ENCODE data around the gene ALDH1A1. TPM values are rescaled to one million over a fixed set of nuclear protein-coding genes. Genes with fewer than 3 reads are reported as not detected.

The ALDH1A1 gene
- total and polyA plus RNA-seq, 2 donors (not counting 3 experiments of a cell fraction or from before 2014, with no cell fraction given): 91.1 to 287 TPM

- no peaks in the 10 kb centered on the region for H3K27me3 ChIP-seq (ENCODE audit: control insufficient read depth in 2 of 2, insufficient read depth in 2 of 2, low read length in 2 of 2)
- dilution Hi-C loops (cut with MboI; ENCODE audit: extremely low pct_ligation_motif_present, low sequenced_read_pairs): no loop called here
- intact Hi-C loops (cut with micrococcal nuclease): loop anchor here (1.0 to 5.0 kb wide), 9 partner anchors 9 to 635 kb away; no protein-coding TSS in a partner anchor
- peak overlapping the region; percentile 94 for H3K4me2 ChIP-seq (ENCODE audit: insufficient read depth, low read length)
- BruUV-seq (replicated peaks): no TSS peak
- H2AFZ ChIP-seq (ENCODE audit: low read depth, low read length): peak overlapping the region; percentile 93
- DNase-seq (ENCODE audit: low read depth, low spot score) (peak; percentile 89), FAIRE-seq (peak; percentile 78)
- peak overlapping the region; percentile 100 for H3K27ac ChIP-seq (ENCODE audit: insufficient read depth, low read depth, low read length)
- H3K4me1 ChIP-seq (ENCODE audit: control insufficient read depth, extremely low read depth, insufficient read depth, low read length): peaks cover 38% of the 10 kb centered on the region
- no peaks in the 10 kb centered on the region for H3K9me1 ChIP-seq (replicated peaks; ENCODE audit: control insufficient read depth, extremely low read depth, insufficient read depth, low read length)
- no peaks in the 10 kb centered on the region for H4K20me1 ChIP-seq (replicated peaks; ENCODE audit: control insufficient read depth, extremely low read depth, insufficient read depth, low read length)
- CTCF ChIA-PET: interaction anchor here (0.7 to 2.7 kb wide), 6 partner anchors 11 to 83 kb away, joined by 3 to 11 read pairs (median 3); no protein-coding TSS in a partner anchor
- H3K9ac ChIP-seq (replicated peaks; ENCODE audit: extremely low read depth, insufficient read depth, low read length): peak overlapping the region; percentile 98
- H3K79me2 ChIP-seq (ENCODE audit: control insufficient read depth, insufficient read depth, low read length): no peaks in the 10 kb centered on the region
- no peaks in the 10 kb centered on the region for H3K9me3 ChIP-seq (replicated peaks; ENCODE audit: control insufficient read depth, insufficient read depth, low read length)
- TF ChIP-seq, protein P1, sequence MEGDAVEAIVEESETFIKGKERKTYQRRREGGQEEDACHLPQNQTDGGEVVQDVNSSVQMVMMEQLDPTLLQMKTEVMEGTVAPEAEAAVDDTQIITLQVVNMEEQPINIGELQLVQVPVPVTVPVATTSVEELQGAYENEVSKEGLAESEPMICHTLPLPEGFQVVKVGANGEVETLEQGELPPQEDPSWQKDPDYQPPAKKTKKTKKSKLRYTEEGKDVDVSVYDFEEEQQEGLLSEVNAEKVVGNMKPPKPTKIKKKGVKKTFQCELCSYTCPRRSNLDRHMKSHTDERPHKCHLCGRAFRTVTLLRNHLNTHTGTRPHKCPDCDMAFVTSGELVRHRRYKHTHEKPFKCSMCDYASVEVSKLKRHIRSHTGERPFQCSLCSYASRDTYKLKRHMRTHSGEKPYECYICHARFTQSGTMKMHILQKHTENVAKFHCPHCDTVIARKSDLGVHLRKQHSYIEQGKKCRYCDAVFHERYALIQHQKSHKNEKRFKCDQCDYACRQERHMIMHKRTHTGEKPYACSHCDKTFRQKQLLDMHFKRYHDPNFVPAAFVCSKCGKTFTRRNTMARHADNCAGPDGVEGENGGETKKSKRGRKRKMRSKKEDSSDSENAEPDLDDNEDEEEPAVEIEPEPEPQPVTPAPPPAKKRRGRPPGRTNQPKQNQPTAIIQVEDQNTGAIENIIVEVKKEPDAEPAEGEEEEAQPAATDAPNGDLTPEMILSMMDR (IDR thresholded peaks at IDR 0.05; ENCODE audit: extremely low read depth in 1 of 2, insufficient read depth in 1 of 2, low read depth in 1 of 2, low read length in 2 of 2): no peak
- TF ChIP-seq POLR2A (IDR thresholded peaks at IDR 0.05; ENCODE audit: low read depth, low read length) (peak; percentile 71), MYC (IDR thresholded peaks at IDR 0.05; ENCODE audit: low read depth, low read length) (no peak), JUN (IDR thresholded peaks at IDR 0.05; ENCODE audit: borderline replicate concordance, insufficient read depth, insufficient read length, low read depth) (no peak), EZH2 (IDR thresholded peaks at IDR 0.05; ENCODE audit: borderline replicate concordance, low read depth, low read length, severe bottlenecking) (no peak), POLR2AphosphoS5 (IDR thresholded peaks at IDR 0.05; ENCODE audit: insufficient read depth, low read depth, low read length) (peak; percentile 43), FOS (IDR thresholded peaks at IDR 0.05; ENCODE audit: borderline replicate concordance, insufficient read depth, low read length) (no peak), GATA2 (IDR thresholded peaks at IDR 0.05; ENCODE audit: insufficient read depth, insufficient read length, low read depth, low read length) (peak; percentile 71)
- TF ChIP-seq, protein P2, sequence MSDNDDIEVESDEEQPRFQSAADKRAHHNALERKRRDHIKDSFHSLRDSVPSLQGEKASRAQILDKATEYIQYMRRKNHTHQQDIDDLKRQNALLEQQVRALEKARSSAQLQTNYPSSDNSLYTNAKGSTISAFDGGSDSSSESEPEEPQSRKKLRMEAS (IDR thresholded peaks at IDR 0.05; ENCODE audit: insufficient read depth, insufficient read length): no peak
- POLR2A ChIA-PET: no interaction called here
- H3K4me3 ChIP-seq (replicated peaks in 1 of 3; ENCODE audit: insufficient read depth in 1 of 3, low read depth in 1 of 3, low read length in 3 of 3): peak overlapping the region in 2 of 3 experiments; percentile 17 to 57
- no peaks in the 10 kb centered on the region for H3K36me3 ChIP-seq (ENCODE audit: control insufficient read depth in 2 of 2, extremely low read depth in 1 of 2, insufficient read depth in 2 of 2, low read length in 2 of 2)
Measured at GRCh38 chr9:72997387-72997995, 44.6 kb upstream of the ALDH1A1 start.
